RPMI7951 (cell line): Measurements from ENCODE around the gene ACP7. TPM values are rescaled to one million over a fixed set of nuclear protein-coding genes. Genes with fewer than 3 reads are reported as not detected.
A peak's percentile ranks its signal among the peaks of the same experiment; 100 is the strongest.
"Not testable (repeated sequence)": the region's sequence is repeated elsewhere in the genome, so short reads cannot be mapped to it uniquely, and the experiment has no call there.

Experiments
- DNase-seq: peaks from one replicate; pipeline ENCODE4 v3.0.0-alpha.2; 2012; ENCODE audit warnings: low read depth
- total RNA-seq: library from RNA; depleted of rRNA; stranded (reverse); fragments of >200 nt; shearing (Covaris generic); gene quantifications from 2 replicates; pipeline ENCODE4 v1.2.3, GENCODE V29; 2014

The ACP7 gene
- total RNA-seq, 1 experiment from 2014 or later, result not detected

DNA sequence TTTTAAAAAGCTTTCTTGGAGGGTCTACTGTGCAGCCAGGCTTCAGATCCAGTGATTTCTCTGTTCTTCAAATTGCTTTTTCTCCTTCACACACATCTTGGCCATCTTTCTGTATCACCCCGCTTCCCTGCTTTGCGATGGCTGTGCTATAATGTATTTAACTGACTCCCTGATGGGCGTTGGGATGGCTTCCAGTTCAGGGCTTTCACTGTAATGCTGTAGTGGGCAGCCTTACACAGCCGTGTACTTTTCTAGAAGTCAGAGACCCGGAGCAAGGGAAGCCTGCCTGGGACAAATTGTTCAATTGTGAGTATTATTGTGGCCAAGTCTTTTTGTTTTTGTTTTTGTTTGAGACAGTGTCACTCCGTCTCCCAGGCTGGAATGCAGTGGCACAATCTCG lies 22.0 kb downstream of the ACP7 start:
- no peak for DNase-seq

DNA sequence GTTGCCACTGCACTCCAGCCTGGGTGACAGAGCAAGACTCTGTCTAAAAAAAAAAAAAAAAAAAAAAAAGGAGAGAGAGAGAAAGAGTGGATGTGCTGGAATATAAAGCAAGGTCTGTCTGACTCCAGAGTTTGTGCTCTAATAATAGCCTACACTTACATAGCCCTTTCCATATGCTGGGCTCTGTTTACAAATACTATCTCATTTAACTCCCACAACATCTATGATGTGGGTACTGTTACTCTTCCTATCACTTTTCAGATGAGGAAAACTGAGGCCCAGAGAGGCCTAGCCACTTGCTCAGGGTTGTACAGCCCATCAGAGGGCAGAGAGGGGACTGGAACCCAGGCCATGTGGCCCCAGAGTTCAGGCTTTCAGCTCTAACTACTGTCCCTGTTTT lies 25.5 kb downstream of the ACP7 start:
- DNase-seq, result no peak

DNA sequence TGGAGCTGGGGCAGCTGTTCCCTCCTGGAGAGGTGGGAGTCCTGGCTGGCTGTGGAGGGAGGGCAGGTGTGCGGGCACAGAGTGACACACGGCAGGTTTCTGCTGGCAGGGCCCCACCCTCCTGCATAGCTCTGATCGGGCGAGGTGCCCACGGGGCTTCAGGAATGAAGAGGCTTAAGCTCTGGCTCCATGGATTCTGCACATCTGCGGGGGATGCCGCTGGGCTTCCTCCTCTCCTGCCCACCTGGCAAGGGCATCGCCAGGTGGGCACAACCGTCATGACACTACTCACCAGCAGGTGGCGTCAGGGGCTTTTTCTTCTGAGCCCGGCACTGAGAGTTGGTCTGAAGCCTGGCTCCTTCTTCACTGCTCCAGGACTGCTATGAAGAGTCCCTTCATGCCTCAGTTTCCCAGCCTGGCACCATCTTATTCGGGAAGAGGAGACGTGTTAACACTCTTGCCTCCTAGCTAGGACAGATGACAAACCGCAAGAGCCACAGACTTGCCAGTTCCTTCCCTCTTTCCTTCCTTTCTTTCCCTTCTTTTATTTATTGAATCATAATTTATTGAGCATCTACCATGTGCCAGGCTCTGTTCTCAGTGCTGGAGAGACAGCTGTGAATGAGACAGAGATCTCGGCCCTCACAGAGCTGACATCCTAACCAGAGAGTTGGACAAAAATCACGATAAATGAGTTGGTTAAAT lies 26.2 kb downstream of the ACP7 start:
- DNase-seq, result peak; percentile 32

DNA sequence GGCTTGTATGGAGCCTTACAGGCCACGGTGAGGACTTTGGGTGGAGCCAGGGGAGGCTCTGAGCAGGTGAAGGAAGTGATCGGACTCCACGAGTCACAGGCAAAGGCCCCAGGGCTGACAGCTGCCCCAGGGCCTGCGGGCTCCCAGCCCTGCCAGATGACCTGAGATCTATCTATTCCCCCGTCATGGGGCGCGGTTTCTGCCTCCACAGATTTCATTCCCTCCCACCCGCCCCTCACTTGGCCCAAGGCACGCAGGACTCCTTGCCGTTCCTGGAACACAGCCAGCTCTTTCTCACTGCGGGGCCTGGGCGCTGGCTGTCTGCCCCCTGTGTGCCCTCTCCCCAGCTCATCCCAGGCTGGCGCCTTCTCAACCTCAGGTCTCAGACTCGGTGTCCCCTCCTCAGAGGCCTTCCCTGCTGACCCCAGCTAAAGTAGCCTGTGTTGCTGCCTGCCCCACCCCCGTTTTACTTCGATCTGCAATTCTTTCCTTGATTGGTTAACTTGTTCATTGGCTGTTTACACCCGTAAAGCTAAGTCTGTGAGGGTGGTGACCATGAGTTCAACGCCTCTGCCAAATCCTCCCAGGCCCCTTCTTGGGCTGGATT lies 27.5 kb downstream of the ACP7 start:
- peak; percentile 12 for DNase-seq

DNA sequence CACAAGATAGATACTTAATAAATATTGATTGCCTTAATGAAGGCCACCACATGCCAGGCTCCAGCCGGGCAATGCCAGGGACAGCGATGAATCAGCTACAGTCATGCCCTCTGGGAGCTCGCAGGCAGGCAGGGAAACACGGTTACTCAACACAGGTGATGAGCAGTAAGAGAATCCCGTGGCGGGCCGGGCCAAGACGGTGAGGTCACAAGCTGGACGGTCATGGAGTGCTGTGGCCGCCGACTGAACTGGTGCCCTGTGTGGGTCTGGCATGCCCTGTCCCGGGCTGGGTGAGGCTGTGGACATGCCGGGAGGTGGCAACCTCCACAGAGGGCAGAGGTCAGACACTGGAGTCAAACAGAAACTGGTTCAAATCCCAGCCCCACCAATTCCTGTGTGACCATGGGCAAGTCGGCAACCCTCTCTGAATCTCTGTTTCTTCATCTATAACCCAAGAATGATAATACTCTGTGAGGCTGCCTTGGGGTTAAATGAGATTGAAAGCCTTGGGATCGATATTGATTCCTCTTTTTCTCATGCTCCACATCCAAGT lies 28.2 kb downstream of the ACP7 start:
- DNase-seq, result peak; percentile 39

DNA sequence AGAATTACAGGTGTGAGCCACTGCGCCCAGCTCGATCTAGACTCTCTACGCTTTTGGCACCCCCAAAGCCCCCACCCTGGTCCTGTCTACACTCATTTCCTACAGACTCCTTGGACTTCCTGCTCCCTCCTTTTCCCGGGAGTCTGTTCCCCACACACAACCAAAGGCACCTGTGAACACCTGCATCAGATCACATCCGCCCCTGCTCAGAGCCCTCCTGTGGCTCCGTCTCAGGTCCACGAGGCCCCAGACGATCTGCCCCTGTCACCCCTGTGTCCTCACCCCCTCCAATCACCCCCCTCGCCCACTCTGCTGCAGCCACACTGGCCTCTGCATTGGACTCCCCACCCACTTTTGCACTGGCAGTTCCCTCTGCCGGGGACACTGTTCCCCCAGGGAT lies 29.0 kb downstream of the ACP7 start:
- no peak for DNase-seq

DNA sequence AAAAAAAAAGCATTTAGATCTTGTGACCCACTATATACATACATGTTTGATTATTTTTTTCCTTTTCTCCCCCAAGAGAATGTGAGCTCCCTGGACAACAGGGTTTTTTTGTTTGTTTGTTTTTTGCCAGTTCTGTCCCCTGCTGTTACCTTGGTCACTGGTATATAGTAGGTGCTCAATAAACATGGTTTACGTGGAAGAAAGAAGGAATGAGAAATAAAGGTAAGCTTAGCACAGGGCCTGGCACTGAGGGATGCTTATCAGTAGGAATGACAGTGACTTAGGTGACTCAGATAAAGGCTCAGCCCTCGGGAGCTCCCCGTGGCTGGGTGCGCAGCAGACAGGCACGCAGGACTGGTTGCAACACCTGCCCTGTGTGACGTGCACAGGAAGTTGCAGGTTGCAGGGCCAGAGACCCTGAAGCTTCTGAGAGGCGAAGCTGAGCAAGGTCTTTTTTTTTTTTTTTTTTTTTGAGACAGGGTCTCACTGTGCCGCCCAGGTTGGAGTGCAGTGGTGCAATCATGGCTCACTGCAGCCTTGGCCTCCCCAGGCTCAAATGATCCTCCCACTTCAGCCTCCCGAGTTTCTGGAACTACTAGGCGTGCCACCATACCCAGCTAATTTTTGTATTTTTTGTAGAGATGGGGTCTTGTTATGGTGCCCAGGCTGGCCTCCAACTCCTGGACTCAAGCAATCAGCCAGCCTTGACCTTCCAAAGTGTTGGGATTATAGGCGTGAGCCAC lies 31.1 kb downstream of the ACP7 start:
- no peak for DNase-seq

DNA sequence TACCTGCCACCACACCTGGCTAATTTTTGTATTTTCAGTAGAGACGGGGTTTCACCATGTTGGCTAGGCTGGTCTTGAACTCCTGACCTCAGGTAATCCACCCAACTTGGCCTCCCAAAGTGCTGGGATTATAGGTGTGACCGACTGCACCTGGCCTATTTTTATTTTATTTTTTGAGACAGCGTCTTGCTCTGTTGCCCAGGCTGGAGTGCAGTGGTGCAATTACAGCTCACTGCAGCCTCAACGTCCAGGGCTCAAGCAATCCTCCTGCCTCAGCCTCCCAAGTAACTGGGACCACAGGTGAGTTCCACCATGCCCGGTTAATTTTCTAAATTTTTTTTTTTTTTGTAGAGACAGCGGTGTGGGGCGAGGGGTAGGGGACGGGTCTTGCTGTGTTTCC lies 32.9 kb downstream of the ACP7 start:
- not testable (repeated sequence) for DNase-seq

DNA sequence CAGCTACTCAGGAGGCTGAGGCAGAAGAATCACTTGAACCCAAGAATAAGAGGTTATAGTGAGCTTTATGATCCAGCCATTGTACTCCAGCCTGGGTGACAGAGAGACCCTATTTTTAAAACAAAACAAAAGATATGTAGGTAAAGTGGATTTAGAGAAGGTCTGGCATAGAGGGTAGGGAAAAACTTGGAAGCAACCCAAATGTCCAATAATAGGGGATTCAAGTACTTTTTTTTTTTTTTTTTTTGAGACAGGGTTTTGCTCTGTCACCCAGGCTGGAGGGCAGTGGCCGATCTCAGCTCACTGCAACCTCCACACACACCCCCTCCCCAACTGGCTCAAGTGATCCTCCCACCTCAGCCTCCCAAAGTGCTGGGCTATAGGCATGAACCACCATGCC lies 35.7 kb downstream of the ACP7 start:
- no peak for DNase-seq

DNA sequence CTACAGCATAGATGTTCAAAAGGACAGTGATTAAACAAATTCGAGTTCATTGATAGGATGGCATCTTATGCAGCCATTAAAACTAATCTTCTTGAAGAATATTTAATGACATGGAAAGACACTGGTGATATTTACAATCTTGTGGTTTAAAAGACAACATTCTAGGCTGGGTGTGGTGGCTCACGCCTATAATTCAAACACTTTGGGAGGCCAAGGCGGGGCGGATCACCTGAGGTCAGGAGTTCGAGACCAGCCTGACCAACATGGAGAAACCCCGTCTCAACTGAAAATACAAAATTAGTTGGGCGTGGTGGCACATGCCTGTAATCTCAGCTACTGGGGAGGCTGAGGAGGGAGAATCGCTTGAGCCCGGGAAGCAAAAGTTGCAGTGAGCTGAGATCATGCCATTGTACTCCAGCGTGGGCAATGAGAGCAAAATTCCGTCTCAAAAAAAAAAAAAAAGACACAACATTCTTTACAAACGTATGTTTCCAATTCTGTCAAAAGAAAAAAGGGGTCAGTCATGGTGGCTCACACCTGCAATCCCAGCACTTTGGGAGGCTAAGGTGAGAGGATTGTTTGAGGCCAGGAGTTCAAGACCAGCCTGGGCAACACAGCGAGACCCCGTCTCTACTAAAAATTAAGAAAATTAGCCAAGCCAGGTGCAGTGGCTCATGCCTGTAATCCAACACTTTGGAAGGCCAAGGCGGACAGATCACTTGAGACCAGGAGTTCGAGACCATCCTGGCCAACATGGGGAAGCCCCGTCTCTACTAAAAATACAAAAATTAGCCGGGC lies 39.0 kb downstream of the ACP7 start:
- no peak for DNase-seq

DNA sequence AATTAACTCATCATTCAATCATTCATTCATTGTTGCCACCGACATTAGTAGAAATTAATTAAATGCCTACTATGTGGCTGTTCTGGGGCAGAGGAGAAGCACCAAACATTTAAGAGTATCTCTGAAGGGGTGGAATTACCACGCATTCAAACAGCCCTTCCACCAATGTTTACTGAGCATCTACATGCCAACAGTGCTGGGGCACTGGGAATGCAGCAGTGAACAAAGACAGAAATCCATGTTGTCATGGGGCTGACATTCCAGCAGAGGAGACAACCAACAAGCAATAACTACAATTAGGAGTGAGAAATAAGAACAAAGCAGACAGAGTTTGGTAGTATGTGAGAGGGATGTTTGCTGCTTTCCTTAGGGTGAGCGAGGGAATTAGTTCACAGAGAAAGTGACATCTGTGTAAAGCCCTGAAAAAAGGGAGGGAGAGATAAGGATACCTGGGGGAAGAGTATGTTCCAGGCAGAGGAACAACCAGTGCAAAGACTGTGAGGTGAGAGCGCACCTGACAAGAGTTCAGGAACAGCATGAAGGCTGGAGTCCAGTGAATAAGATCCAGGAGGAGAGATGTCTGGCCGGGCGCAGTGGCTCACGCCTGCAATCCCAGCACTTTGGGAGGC lies 40.1 kb downstream of the ACP7 start:
- no peak for DNase-seq

DNA sequence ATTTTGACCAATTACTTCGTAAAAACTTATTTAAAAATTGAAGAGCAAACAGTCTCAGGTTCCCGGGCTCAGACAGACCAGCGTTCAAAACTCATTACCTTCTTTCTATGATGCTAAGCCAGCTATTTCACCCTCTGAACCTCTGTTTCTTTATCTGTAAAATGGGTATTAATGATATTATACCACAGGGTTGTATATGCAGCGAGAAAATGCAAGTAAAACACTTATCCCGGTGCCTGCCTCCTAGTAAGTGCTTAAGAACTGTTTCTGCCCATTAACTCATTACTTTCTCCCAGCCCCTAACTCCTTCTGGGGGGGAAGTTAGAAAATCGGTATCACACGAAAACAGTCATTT lies 41.0 kb downstream of the ACP7 start:
- DNase-seq, result no peak

DNA sequence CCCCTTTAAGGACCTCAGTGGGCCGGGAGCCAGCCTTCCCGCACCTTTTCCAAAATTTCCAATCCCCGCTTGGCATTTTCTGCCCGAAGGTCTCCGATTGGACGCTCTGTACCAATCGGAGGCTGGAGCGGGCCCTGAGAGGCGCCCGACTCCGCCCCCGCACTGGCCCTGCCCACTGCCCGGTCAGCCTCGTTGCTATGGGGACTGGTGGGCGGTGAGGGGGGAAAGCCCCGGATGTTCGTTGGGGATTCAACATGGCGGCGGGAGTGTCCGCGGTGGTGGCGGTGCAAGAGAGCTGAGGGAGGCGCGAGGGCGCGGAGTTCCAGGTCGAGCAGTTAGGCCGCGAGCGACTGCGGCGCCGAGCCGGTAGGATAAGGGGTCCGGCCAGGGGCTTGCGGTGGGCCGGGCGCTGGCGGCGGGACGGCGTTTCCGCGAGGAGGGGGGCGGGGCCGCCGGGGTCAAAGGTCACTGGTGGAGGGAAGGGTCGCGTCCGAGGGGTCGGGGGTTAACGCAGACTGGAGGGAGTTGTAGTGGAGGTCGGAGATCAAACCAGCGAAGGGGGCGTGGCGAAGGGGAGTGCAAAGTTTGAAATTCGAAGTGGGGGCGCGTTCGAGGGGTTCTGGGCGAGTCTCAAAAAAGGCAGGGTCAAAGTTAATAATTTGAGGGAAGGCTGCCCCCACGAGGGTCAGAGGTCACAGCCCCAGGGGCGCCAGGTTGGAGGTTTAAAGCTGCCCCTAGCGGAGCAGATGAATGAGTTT lies 41.6 kb downstream of the ACP7 start, which contains the start of gene PAK4:
TSS of gene PAK4 (plus strand) at position 233 of the 758 bp plus-strand sequence. CDS start 43,768 bp downstream, outside the sequence.
- DNase-seq, result peak; percentile 98

DNA sequence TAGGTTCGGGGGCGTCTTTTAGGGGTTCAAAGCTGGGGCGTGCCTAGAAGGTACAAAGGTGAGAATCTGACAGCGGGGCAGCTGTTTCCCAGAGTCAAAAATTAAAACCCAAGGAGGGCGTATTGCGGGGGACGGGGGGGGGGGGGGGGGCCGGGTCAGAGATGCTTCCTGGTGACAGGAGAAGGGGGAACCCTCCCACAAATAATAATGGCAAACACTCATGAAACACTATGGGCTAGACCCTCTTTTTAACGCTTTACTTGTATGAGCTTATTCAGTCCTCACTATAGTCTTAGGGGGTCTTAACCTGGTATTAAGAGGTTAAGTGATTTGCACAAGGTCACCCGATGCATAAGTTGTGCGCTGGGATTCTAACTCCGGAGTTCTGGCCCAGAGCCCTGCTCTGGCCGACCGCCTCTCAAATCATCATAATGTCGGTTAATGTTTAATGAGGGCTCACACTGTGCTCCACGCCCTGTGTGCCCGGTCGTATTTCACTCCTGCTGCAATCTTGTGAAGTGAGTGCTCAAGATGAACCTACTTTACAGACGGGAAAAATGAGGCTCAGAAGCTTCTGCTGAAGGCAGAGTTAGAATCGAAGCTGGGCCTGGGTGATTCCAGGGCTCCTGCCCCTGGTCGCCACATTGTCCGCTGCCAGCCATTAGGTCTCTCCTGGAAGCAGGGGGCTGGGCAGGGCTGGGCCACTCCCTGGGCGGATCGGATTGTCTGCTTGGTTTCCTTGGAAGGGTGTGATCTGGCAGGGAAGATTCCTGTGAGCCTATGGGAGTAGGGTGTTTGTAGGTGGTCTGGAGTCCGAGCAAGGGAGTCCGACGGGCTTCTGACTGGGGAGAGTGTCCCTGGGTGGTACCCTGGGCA lies 42.4 kb downstream of the ACP7 start:
- DNase-seq, result peak; percentile 9

DNA sequence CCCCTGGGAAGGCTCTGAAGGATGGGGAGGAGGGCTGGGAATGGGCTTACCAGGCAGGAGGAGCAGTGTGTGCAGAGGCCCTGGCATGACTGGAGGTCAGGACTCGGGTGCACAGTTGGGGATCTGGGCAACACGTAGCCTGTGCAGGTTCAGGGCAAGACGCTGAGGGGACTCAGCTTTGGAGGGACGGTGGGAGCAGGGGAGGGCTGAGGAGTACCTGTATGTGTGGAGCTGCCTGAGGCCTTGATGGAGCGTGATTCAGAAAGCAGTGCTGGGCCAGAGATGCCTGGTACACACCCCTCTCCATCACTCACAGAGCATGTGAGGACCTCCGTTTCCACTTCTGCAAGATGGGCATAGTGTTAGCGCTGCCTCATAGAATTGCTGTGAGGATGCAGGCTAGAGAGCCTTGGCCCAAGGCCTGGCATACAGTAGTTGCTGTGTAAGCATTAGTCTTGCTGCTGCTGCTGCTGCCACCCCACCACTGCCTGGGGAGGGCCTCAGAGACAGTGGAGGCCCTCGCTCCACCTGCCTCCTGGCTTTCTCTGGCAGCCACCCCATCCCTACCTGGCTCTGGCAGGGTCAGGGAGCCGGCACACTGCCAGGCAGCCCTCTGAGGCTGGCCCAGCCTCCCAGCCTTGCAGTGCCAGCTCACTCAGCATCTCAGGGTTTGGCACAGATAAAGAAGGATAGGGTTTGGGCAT lies 43.8 kb downstream of the ACP7 start:
- DNase-seq, result no peak

DNA sequence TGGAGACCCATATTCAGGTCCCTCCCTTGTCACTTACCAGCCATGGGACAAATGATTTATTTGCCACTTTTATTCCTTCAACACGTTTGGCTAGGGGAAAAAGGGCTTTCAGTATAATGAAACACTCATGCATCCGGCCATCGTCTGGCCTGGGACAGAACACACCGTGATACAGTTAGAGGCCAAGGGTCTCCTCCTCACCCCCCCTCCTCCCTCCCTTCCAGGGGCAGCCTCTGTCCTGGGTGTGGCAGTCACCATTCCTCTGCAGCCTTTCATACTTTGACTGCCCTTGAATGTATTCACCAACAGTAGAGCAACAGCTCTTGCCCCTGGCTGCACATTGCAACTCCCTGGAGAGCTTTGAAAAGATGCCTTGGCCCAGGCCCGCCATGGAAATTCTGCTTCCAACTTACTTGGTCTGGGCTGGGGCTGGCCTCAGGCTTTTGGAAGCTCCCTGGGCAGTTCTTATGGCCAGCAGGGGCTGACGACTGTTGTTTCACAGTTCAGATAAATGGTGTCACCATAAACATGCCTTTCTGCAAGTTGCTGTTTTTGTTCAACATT lies 44.4 kb downstream of the ACP7 start:
- DNase-seq, result no peak

DNA sequence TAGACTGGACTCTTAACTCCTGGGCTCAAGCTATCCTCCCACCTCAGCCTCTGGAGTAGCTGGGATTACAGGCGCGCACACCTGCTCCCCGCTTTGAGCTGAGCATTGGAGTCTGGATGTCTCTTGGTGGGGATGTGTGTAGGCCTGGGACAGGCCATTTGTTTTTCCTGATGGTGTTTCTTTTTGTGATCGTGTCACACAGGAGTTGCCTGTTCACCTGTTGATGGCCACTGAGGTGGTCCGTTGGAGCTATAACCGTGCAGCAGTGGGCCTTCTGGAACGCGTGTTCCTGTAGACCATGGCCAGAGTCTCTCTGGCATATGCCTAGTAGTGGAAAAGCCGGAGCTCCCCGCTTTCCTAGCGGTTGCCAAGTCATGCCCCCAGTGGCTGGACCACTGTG lies 44.9 kb downstream of the ACP7 start:
- no peak for DNase-seq
